K562 (cell line): ENCODE data around the gene RGL2. TPM values are rescaled to one million over a fixed set of nuclear protein-coding genes. Genes with fewer than 3 reads are reported as not detected.

Experiments used
- HDAC1 ChIP-seq, 2 experiments: fragments of 450-650 bp; IDR thresholded peaks; 2 replicates each; pipeline ENCODE4 v1.6.1; 2016 to 2017; ENCODE audit warnings: inconsistent platforms in 1 of 2, mild to moderate bottlenecking in 1 of 2, moderate library complexity in 1 of 2
- POU5F1 ChIP-seq: fragments of 150-350 bp; IDR thresholded peaks from 2 replicates; pipeline ENCODE4 v1.6.1; 2014; ENCODE audit warnings: borderline replicate concordance, low read length, low read depth, mild to moderate bottlenecking; ENCODE audit not compliant: partially characterized antibody
- RBM25 ChIP-seq: fragments of 200-400 bp; formaldehyde crosslinking; IDR thresholded peaks from 2 replicates; pipeline ENCODE4 v1.6.1; 2018; ENCODE audit warnings: low read length, low read depth, moderate library complexity; ENCODE audit not compliant: severe bottlenecking
- RBM34 ChIP-seq: fragments of 200-400 bp; formaldehyde crosslinking; IDR thresholded peaks from 2 replicates; pipeline ENCODE4 v1.6.1; 2018; ENCODE audit warnings: low read length, borderline replicate concordance; ENCODE audit not compliant: insufficient read depth
- TEAD1 ChIP-seq, 2 experiments: fragments of 450-650 bp in 1 of 2; sonication (generic) in 1 of 2; formaldehyde crosslinking; IDR thresholded peaks; 2 replicates each; pipeline versions ENCODE4 v1.4.0 to v1.8.0; 2020 to 2022; ENCODE audit warnings: mild to moderate bottlenecking in 2 of 2, missing genetic modification reagents in 1 of 2
- ZNF830 ChIP-seq: fragments of 250-450 bp; sonication (Bioruptor Pico); IDR thresholded peaks from 2 replicates; pipeline ENCODE4 v1.5.0; 2021; ENCODE audit warnings: mild to moderate bottlenecking
- polyA plus RNA-seq, 8 experiments: library from polyadenylated mRNA; depleted of rRNA in 4 of 8; stranded (reverse) in 5 of 8; unstranded in 3 of 8; fragments of >200 nt; fragmentation: Nextera tagmentation in 2 of 8; fragmentation: Illumina TruSeq in 1 of 8; extraction: Ambion mirVana in 2 of 8; extraction: Trizol in 1 of 8; gene quantifications; 2 replicates each; pipeline versions ENCODE4 v1.2.1 to v1.2.3, GENCODE V29; 2011 to 2014; ENCODE audit warnings: inconsistent platforms in 1 of 8, missing spikeins in 1 of 8
- total RNA-seq, 7 experiments: library from RNA; depleted of rRNA in 6 of 7; stranded (reverse); fragments of >200 nt in 6 of 7; fragmentation: Illumina TruSeq in 2 of 7; extraction: Trizol in 2 of 7; gene quantifications; 2 replicates each; pipeline versions ENCODE4 v1.2.1 to v1.2.3, GENCODE V29; 2011 to 2021; ENCODE audit warnings: low replicate concordance in 1 of 7
- TF ChIP-seq, protein P1 (sequence below): fragments of 450-650 bp; formaldehyde crosslinking; conservative IDR thresholded peaks from 2 replicates; pipeline ENCODE4 v1.4.0; 2022; ENCODE audit warnings: mild to moderate bottlenecking, missing genetic modification characterization
- TF ChIP-seq, protein P2 (sequence below): fragments of 250-450 bp; sonication (Bioruptor Pico); IDR thresholded peaks from 2 replicates; pipeline ENCODE4 v1.4.0; 2020
- TF ChIP-seq, protein P3 (sequence below), 2 experiments: fragments of 450-650 bp; IDR thresholded peaks; 2 replicates each; pipeline ENCODE4 v1.6.1; 2018; ENCODE audit warnings: mild to moderate bottlenecking in 2 of 2, low read depth in 1 of 2; ENCODE audit not compliant: partially characterized antibody in 2 of 2
- TF ChIP-seq, protein P4 (sequence below): fragments of 450-650 bp; formaldehyde crosslinking; IDR thresholded peaks from 2 replicates; pipeline ENCODE4 v1.4.0; 2022; ENCODE audit warnings: mild to moderate bottlenecking, moderate library complexity

The RGL2 gene
- total and polyA plus RNA-seq, 9 of the 15 experiments (the other 6 are each of a cell fraction or from before 2014, with no cell fraction given), result 1.8 to 57.1 (median 19.5) TPM

DNA sequence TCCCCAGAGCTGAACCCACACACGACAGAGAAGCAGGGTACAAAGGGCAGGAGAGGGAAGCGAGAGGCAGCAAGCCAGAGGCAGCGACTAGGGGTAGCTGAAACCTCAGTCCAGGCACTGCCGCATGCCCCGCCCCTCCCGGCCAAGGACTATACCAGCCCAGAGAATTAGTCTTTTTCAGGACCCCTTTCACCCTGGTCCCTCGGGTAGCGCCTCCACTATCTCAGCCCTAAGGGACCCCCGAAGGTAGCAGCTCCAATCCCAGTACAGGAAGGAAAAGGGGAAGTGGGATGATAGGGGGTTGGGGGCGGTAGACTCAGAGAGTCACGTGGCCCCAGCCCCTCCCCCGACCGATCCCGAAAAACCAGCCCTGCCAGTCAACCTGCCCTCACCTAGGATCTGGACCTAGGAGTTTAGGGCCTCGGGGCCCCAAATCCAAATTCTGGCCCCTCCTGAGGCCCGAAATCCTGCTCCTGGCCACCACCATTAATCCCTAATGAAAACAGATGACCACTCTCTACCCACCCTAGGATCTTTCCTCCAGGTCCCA is 1.3 kb downstream of the RGL2 start (continued):
- no peak for TF ChIP-seq POU5F1
- TF ChIP-seq, protein P1, sequence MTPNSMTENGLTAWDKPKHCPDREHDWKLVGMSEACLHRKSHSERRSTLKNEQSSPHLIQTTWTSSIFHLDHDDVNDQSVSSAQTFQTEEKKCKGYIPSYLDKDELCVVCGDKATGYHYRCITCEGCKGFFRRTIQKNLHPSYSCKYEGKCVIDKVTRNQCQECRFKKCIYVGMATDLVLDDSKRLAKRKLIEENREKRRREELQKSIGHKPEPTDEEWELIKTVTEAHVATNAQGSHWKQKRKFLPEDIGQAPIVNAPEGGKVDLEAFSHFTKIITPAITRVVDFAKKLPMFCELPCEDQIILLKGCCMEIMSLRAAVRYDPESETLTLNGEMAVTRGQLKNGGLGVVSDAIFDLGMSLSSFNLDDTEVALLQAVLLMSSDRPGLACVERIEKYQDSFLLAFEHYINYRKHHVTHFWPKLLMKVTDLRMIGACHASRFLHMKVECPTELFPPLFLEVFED (CRISPR knock-in tag), result no peak
- TF ChIP-seq, protein P2, sequence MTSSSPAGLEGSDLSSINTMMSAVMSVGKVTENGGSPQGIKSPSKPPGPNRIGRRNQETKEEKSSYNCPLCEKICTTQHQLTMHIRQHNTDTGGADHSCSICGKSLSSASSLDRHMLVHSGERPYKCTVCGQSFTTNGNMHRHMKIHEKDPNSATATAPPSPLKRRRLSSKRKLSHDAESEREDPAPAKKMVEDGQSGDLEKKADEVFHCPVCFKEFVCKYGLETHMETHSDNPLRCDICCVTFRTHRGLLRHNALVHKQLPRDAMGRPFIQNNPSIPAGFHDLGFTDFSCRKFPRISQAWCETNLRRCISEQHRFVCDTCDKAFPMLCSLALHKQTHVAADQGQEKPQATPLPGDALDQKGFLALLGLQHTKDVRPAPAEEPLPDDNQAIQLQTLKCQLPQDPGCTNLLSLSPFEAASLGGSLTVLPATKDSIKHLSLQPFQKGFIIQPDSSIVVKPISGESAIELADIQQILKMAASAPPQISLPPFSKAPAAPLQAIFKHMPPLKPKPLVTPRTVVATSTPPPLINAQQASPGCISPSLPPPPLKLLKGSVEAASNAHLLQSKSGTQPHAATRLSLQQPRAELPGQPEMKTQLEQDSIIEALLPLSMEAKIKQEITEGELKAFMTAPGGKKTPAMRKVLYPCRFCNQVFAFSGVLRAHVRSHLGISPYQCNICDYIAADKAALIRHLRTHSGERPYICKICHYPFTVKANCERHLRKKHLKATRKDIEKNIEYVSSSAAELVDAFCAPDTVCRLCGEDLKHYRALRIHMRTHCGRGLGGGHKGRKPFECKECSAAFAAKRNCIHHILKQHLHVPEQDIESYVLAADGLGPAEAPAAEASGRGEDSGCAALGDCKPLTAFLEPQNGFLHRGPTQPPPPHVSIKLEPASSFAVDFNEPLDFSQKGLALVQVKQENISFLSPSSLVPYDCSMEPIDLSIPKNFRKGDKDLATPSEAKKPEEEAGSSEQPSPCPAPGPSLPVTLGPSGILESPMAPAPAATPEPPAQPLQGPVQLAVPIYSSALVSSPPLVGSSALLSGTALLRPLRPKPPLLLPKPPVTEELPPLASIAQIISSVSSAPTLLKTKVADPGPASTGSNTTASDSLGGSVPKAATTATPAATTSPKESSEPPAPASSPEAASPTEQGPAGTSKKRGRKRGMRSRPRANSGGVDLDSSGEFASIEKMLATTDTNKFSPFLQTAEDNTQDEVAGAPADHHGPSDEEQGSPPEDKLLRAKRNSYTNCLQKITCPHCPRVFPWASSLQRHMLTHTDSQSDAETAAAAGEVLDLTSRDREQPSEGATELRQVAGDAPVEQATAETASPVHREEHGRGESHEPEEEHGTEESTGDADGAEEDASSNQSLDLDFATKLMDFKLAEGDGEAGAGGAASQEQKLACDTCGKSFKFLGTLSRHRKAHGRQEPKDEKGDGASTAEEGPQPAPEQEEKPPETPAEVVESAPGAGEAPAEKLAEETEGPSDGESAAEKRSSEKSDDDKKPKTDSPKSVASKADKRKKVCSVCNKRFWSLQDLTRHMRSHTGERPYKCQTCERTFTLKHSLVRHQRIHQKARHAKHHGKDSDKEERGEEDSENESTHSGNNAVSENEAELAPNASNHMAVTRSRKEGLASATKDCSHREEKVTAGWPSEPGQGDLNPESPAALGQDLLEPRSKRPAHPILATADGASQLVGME (CRISPR knock-in tag), result no peak
- TF ChIP-seq RBM25, result no peak
- TF ChIP-seq ZNF830 (CRISPR knock-in tag), result no peak
- TF ChIP-seq RBM34, result no peak
- TF ChIP-seq TEAD1 (CRISPR knock-in tag; IDR thresholded peaks at IDR 0.05), result no peak
- TF ChIP-seq, protein P3, sequence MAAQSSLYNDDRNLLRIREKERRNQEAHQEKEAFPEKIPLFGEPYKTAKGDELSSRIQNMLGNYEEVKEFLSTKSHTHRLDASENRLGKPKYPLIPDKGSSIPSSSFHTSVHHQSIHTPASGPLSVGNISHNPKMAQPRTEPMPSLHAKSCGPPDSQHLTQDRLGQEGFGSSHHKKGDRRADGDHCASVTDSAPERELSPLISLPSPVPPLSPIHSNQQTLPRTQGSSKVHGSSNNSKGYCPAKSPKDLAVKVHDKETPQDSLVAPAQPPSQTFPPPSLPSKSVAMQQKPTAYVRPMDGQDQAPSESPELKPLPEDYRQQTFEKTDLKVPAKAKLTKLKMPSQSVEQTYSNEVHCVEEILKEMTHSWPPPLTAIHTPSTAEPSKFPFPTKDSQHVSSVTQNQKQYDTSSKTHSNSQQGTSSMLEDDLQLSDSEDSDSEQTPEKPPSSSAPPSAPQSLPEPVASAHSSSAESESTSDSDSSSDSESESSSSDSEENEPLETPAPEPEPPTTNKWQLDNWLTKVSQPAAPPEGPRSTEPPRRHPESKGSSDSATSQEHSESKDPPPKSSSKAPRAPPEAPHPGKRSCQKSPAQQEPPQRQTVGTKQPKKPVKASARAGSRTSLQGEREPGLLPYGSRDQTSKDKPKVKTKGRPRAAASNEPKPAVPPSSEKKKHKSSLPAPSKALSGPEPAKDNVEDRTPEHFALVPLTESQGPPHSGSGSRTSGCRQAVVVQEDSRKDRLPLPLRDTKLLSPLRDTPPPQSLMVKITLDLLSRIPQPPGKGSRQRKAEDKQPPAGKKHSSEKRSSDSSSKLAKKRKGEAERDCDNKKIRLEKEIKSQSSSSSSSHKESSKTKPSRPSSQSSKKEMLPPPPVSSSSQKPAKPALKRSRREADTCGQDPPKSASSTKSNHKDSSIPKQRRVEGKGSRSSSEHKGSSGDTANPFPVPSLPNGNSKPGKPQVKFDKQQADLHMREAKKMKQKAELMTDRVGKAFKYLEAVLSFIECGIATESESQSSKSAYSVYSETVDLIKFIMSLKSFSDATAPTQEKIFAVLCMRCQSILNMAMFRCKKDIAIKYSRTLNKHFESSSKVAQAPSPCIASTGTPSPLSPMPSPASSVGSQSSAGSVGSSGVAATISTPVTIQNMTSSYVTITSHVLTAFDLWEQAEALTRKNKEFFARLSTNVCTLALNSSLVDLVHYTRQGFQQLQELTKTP (IDR thresholded peaks at IDR 0.05; ENCODE audit: low read depth in 1 of 2, partially characterized antibody in 2 of 2), result no peak
- TF ChIP-seq HDAC1 (IDR thresholded peaks at IDR 0.05), result 0 out of 4 replicates have a peak, but pooled peaks of 1 of the 2 experiments have one; percentile 10
- TF ChIP-seq, protein P4, sequence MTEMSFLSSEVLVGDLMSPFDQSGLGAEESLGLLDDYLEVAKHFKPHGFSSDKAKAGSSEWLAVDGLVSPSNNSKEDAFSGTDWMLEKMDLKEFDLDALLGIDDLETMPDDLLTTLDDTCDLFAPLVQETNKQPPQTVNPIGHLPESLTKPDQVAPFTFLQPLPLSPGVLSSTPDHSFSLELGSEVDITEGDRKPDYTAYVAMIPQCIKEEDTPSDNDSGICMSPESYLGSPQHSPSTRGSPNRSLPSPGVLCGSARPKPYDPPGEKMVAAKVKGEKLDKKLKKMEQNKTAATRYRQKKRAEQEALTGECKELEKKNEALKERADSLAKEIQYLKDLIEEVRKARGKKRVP (CRISPR knock-in tag), result no peak
